Fibroblast of the aortic adventitia (primary cell): ENCODE data around the gene ZDHHC11. TPM values are rescaled to one million over a fixed set of nuclear protein-coding genes. Genes with fewer than 3 reads are reported as not detected.

Experiments
- DNase-seq: peaks from one replicate; pipeline ENCODE4 v3.0.0-alpha.2; 2010; ENCODE audit warnings: low read depth
- H3K4me3 ChIP-seq: 2 replicates; pipeline ENCODE4 v1.5.1; 2011; ENCODE audit warnings: low read depth, mild to moderate bottlenecking, control low read depth, low read length, moderate library complexity
- CTCF ChIP-seq: IDR thresholded peaks from 2 replicates; pipeline ENCODE4 v1.5.1; 2011; ENCODE audit warnings: mild to moderate bottlenecking, low read length, control low read depth, inconsistent platforms; ENCODE audit not compliant: insufficient read depth
- total RNA-seq: library from RNA; depleted of rRNA; stranded (reverse); fragments of >200 nt; gene quantifications from 2 replicates; pipeline ENCODE4 v1.2.3, GENCODE V29; 2012; ENCODE audit warnings: low replicate concordance

ZDHHC11 gene
- total RNA-seq, 1 donor, result 0.36 TPM

GRCh38 chr5:889075-889710 lies 38.4 kb upstream of the ZDHHC11 start:
- TF ChIP-seq CTCF, result no peak
- no peak overlapping the region for H3K4me3 ChIP-seq
- DNase-seq, result no peak

GRCh38 chr5:888638-889035 lies 37.9 kb upstream of the ZDHHC11 start:
- DNase-seq, result no peak

GRCh38 chr5:887947-888637 lies 37.3 kb upstream of the ZDHHC11 start:
- H3K4me3 ChIP-seq, result no peak overlapping the region
- peak; percentile 20 for DNase-seq
- no peak for TF ChIP-seq CTCF

More at GRCh38 chr5:888638-889035, 37.9 kb upstream of the ZDHHC11 start:
- no peak overlapping the region for H3K4me3 ChIP-seq
- no peak for TF ChIP-seq CTCF

- DNase-seq, result no peak
- no peak for TF ChIP-seq CTCF
- no peak overlapping the region for H3K4me3 ChIP-seq
These were observed 36.0 kb upstream of the ZDHHC11 start for GRCh38 chr5:886716-887325.

- no peak overlapping the region for H3K4me3 ChIP-seq
- DNase-seq, result no peak
- TF ChIP-seq CTCF, result no peak
These were observed 35.2 kb upstream of the ZDHHC11 start for GRCh38 chr5:886036-886435.

GRCh38 chr5:885529-885928 lies 34.7 kb upstream of the ZDHHC11 start:
- no peak overlapping the region for H3K4me3 ChIP-seq
- TF ChIP-seq CTCF, result no peak
- DNase-seq, result no peak
